Measurements from ENCODE around the gene BRD7.

DNA sequence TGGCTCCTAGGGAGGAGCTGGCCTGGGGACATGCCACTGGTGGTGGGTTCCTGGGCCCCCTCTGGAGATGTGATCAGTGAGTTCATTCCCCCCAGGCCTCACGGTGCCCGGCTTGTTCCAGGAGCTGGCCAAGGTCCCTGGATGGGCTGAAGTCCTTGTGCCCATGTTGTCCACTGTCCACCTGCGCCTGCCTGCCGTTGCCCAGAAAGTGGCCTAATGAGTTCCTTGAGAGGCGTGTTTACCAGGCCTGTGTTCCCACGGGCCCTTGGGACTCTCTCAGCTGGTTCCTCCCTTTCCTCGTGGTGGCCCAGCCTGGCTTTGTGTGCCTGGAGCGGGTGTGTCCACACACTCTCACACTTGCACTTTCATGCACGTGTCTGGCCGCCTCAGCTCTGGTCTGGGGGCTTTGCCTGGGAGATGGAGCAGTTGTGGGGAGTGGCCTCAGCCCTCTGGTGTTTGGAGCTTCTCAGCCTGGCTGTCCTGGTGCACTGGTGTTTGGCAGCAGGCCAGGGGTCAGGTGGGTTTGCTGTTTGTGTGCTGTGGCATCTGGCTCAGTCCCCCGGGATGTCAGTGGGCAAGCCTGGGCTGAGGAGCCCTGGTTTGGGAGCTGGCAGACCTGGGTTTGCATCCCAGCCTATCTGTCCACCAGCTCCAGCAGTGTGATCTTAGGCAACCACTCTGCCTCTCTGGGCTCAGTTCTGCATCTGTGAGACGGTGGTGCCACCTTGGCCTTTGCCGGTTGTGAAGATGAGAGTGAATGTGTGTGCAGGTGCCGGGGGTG lies 84.5 kb downstream of the BRD7 start:
- TF ChIP-seq, protein P1, sequence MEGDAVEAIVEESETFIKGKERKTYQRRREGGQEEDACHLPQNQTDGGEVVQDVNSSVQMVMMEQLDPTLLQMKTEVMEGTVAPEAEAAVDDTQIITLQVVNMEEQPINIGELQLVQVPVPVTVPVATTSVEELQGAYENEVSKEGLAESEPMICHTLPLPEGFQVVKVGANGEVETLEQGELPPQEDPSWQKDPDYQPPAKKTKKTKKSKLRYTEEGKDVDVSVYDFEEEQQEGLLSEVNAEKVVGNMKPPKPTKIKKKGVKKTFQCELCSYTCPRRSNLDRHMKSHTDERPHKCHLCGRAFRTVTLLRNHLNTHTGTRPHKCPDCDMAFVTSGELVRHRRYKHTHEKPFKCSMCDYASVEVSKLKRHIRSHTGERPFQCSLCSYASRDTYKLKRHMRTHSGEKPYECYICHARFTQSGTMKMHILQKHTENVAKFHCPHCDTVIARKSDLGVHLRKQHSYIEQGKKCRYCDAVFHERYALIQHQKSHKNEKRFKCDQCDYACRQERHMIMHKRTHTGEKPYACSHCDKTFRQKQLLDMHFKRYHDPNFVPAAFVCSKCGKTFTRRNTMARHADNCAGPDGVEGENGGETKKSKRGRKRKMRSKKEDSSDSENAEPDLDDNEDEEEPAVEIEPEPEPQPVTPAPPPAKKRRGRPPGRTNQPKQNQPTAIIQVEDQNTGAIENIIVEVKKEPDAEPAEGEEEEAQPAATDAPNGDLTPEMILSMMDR (IDR thresholded peaks at IDR 0.05) = no peak
- no peak for TF ChIP-seq EZH2 (IDR thresholded peaks at IDR 0.05; ENCODE audit: borderline replicate concordance, insufficient read depth, low read depth, low read length, poor library complexity, severe bottlenecking)
